Ureter (tissue), 1 donor: ENCODE measurements around the gene KMT2A. TPM values are rescaled to one million over a fixed set of nuclear protein-coding genes. Genes with fewer than 3 reads are reported as not detected.
"Not testable (repeated sequence)": the region's sequence is repeated elsewhere in the genome, so short reads cannot be mapped to it uniquely, and the experiment has no call there.

Source experiments
- DNase-seq: peaks from one replicate; pipeline ENCODE4 v3.0.0-alpha.2; 2020; ENCODE audit warnings: low spot score
- total RNA-seq: library from RNA; stranded (reverse); gene quantifications from one replicate; pipeline ENCODE4 v1.2.4, GENCODE V29; 2023
- donor health status: DM: yes; HTN: yes; CAD: no.

Gene KMT2A
- total RNA-seq, 1 donor from 2014 or later = 106 TPM

DNA sequence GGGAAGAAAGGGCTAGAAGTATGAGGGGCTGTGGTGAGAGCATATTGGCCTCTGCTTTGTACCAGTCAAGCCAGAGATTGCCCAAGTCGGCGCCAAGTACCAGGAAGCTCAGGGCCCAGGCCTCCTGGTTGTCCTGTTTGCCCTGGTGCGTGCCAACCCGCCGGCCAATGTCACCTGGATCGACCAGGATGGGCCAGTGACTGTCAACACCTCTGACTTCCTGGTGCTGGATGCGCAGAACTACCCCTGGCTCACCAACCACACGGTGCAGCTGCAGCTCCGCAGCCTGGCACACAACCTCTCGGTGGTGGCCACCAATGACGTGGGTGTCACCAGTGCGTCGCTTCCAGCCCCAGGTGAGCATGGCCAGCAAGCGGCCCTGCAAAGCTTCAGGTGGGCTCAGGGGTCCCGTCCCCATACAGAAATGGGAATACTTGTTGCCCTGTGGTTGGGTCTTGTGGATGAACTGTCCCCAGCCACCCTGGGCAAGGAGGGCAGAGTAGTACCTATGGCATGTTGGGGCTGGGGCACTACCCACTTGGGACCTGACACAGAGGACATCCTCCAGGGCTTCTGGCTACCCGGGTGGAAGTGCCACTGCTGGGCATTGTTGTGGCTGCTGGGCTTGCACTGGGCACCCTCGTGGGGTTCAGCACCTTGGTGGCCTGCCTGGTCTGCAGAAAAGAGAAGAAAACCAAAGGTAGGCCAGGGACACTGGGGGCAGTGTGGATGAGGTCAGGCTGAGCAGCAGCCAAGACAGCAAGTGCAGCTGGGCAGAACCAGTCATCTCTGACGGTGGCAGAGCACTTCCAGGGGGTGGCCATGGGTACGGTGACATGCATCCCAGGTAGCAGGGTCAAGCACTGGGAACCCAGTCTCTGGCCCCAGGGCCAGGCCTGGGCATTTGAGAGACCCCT, 96.8 kb downstream of the KMT2A start:
- DNase-seq = no peak

GRCh38 chr11:118533769-118534729, 97.8 kb downstream of the KMT2A start:
- no peak for DNase-seq

DNA sequence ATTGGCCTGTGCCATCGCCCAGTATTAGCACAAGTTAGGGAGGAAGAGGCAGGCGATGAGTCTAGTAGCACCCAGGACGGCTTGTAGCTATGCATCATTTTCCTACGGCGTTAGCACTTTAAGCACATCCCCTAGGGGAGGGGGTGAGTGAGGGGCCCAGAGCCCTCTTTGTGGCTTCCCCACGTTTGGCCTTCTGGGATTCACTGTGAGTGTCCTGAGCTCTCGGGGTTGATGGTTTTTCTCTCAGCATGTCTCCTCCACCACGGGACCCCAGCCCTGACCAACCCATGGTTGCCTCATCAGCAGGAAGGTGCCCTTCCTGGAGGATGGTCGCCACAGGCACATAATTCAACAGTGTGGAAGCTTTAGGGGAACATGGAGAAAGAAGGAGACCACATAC, 99.0 kb downstream of the KMT2A start:
- no peak for DNase-seq

- no peak for DNase-seq
Measured at GRCh38 chr11:118536726-118537125, 100.4 kb downstream of the KMT2A start.

DNA sequence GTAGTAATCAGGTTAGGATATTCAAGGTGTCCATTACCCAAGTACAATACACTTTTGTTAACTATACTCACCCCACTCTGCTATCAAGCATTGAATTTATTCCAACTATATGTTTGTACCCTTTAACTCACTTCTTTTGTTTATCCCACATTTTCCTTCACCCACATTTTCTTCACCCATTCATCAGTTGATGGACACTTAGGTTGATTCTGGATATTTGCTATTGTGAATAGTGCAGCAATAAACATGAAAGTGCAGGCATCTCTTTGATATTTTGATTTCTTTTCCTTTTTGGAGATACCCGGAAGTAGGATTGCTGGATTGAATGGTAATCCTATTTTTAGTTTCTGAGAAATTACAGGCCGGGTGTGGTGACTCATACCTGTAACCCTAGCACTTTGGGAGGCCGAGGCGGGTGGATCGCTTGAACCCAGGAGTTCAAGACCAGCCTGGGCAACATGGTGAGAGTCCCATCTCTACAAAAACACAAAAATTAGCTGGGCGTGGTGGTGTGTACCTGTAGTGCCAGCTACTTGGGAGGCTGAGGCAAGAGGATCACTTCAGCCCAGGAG, 101.2 kb downstream of the KMT2A start:
- DNase-seq = no peak

DNA sequence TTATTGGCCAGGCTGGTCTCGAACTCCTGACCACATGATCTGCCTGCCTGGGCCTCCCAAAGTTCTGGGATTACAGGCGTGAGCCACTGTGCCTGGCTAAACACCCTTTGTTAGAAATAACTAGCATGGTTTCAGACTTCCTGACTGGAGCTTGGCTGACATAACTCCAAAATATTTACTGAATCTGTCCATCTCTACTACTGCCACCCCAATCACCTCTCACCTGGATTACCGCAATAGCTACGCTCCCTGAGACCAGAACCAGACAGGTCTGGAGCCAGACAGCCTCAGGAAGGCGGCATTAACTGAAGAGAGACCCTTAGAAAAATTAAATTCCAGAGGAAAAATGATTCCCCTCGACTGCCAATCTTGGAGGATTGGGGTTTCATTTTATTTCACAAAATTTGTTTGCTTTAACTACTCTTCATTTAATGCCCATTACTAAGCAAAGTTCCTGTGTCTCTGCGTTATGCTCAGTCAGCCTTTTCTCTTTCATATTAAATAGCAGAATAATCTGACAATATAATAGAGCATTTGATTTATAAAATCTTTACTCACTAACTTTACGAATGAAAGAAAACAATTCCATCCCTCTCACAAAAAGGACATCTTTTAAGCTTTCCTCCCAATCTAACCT, 107.8 kb downstream of the KMT2A start:
- no peak for DNase-seq

DNA sequence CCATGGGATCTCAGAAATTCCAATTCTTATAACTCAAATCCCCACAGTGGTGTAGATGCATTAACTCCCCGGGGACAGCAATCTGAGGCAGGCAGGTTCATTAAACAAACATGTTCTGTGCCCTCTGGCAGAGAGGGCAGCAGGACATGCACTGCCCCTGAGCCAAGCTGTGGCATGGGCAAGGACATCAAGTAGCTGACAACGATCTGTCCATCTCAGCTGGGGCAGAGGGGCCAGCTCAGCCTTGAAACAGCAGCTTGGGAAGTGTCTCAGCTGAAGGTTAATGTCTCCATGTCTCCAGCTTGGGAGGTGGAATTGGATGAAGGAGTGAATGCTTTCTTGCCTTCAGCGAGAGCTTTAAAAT, 108.3 kb downstream of the KMT2A start:
- no peak for DNase-seq

- DNase-seq = no peak
Measured at GRCh38 chr11:118545533-118545932, 109.2 kb downstream of the KMT2A start.

GRCh38 chr11:118547132-118547531, 110.8 kb downstream of the KMT2A start:
- DNase-seq = no peak

DNA sequence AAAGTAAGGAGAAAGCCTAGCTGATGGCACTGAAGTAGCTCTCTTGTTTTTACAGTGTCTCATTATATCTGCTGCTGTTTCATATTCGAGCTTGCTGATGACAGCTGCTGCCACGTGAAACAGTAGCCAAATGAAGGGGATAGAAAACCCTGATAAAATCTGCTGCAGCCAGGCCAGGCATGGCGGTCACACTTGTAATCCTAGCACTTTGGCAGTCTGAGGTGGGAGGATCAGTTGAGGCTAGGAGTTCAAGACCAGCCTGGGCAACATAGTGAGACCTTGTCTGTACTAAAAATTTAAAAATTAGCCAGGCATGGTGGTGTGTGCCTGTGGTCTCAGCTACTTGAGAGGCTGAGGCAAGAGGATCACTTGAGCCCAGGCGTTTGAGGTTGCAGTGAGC, 116.0 kb downstream of the KMT2A start:
- DNase-seq = no peak

DNA sequence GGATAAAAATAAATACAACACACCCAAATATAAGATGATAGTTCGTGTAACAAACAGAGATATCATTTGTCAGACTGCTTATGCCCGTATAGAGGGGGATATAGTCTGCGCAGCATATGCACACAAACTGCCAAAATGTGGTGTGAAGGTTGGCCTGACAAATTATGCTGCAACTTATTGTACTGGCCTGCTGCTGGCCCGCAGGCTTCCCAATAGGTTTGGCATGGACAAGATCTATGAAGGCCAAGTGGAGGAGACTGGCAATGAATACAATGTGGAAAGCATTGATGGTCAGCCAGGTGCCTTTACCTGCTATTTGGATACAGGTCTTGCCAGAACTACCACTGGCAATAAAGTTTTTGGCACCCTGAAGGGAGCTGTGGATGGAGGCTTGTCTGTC, 124.5 kb downstream of the KMT2A start:
- DNase-seq = no peak

DNA sequence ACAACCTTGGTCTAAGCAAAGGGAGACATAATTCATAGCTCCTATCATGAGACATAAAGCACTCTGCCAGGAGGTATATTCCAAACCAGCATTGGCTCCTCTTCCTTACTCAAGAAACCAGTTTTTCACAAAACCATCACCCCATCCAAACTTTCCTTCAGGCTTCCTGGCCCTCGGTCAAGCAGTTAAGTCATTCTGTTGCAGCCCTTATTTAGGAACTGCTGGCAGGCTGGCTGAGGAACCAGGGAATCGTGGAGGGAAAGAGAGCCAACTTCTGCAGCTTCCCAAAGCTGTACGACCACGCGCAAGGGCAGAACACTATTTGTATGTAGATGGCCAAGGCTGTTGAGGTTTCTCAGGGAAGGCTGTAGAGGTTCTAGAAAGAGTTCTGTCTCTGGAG, 128.8 kb downstream of the KMT2A start:
- peak; percentile 47 for DNase-seq

- no peak for DNase-seq
Measured at GRCh38 chr11:118569670-118570069, 133.4 kb downstream of the KMT2A start.

- DNase-seq = no peak
Measured at GRCh38 chr11:118570787-118571186, 134.5 kb downstream of the KMT2A start.

- not testable (repeated sequence) for DNase-seq
Measured at GRCh38 chr11:118571701-118572060, 135.4 kb downstream of the KMT2A start.

- DNase-seq = peak; percentile 85
Measured at GRCh38 chr11:118572061-118572980, 136.0 kb downstream of the KMT2A start, which contains the start of gene ARCN1. TSS of gene ARCN1 (plus strand) at chr11:118572409. CDS start at chr11:118572548, 139 bp downstream.

- DNase-seq = no peak
Measured at GRCh38 chr11:118572981-118573550, 136.8 kb downstream of the KMT2A start.

GRCh38 chr11:118574636-118575035, 138.3 kb downstream of the KMT2A start:
- DNase-seq = no peak
